GM21423 (cell line): ENCODE measurements around the gene TCERG1L.

ENCODE experiments used
- ATAC-seq: cut with Tn5 transposase; IDR thresholded peaks from one replicate; pipeline ENCODE4 v1.9.1; 2021; ENCODE audit warnings: mild to moderate bottlenecking, moderate library complexity; ENCODE audit not compliant: unreplicated experiment

The TCERG1L gene

GRCh38 chr10:131047501-131047900 is 264.0 kb downstream of the TCERG1L start:
- ATAC-seq = no peak

- ATAC-seq = no peak
Measured at GRCh38 chr10:131046194-131046593, 265.3 kb downstream of the TCERG1L start.

DNA sequence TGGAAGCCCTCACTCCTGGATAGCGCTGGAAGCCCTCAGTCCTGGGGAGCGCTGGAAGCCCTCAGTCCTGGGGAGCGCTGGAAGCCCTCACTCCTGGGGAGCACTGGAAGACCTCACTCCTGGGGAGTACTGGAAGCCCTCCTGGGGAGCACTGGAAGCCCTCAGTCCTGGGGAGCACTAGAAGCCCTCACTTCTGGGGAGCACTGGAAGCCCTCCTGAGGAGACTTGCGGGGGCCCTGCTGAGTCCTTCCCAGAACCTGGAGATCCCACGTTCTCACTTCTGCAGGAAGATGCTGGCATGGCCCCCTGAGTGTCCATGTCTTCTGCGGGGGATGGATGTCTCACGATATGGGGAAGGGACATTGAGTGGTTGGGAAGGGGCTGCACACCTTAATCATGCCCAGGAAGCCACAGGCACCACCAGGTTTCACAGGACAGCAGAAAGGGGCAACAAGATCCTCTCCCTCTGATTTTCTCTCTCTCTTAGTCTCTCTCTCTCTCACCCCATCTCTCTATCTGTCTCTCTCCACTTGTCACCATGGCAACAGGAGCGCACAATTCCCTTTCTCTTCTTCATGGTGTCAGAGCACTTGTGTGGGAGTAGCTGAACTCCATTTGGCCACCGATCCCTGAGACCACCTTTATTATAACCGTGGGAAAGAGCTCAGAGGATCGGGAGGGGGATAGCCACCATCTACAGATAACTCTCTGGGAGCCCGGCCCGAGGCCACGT is 267.0 kb downstream of the TCERG1L start:
- ATAC-seq = no peak

DNA sequence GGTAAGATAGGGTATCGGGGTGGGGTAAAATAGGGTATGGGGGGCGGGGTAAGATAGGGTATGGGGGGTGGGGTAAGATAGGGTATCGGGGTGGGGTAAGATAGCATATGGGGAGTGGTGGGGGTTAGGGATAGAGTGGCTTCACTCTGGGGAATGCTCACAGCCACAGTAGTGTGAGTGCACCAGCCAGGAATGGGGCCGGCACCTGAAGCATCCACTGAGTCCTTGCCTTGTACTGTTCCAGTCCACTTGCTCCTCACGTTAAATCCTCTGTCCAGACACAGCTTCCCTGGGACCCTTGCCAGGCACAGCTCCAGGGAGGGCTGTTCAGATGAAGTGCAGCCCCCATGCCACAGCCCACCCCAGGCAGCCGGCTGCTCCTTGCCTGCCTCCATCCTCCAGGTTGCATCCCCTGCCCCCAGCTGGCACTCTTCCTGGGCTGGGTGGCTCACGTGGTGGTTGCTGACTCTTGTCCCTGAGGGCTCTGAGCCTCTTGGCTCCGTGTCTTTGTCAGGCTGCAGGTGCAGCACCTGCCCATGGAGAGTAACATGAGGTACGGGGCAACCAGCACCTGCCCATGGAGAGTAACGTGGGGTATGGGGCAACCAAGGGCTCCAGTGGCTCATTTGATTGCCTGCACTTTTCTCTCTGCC is 268.4 kb downstream of the TCERG1L start:
- no peak for ATAC-seq
